Right cardiac atrium (tissue), 5 donors: ENCODE data around the gene TXNL4A. TPM values are rescaled to one million over a fixed set of nuclear protein-coding genes. Genes with fewer than 3 reads are reported as not detected.

Source experiments
- ATAC-seq, 2 donors: fragments of 200-7000 bp; cut with Tn5 transposase; one replicate each; pipeline versions ENCODE4 v1.8.0 to v1.9.1; 2020; ENCODE audit warnings: moderate library complexity in 2 of 2, mild to moderate bottlenecking in 1 of 2
- DNase-seq, 3 donors: peaks; one replicate each; pipeline ENCODE4 v3.0.0-alpha.2; 2020
- H3K27ac ChIP-seq: one replicate; pipeline ENCODE4 v1.5.1; 2013; ENCODE audit warnings: mild to moderate bottlenecking, low read length, control low read depth, moderate library complexity
- H3K27me3 ChIP-seq: one replicate; pipeline ENCODE4 v1.6.1; 2013; ENCODE audit not compliant: control insufficient read depth, insufficient read depth
- H3K4me1 ChIP-seq: one replicate; pipeline ENCODE4 v1.6.1; 2013; ENCODE audit warnings: low read length; ENCODE audit not compliant: control insufficient read depth, insufficient read depth
- H3K4me3 ChIP-seq: one replicate; pipeline ENCODE4 v1.5.1; 2013; ENCODE audit warnings: low read length, control low read depth
- H3K9me3 ChIP-seq: one replicate; pipeline ENCODE4 v1.6.1; 2013; ENCODE audit warnings: low read length; ENCODE audit not compliant: control insufficient read depth
- WGBS: extraction: QIAGEN DNeasy Blood & Tissue Kit; methylation state at CpG from one replicate; pipeline ENCODE4 v1.1.7; 2013; 5-methylcytosine and 5-hydroxymethylcytosine counted together
- intact Hi-C, 4 donors: fragments of 100-400 bp; cut with DNase I; formaldehyde crosslinking; loops; one replicate each; pipeline versions ENCODE4 v1.11.0 to v1.14.0; 2022 to 2023
- polyA plus RNA-seq: library from polyadenylated mRNA; stranded (reverse); fragments of 200-250 nt; gene quantifications from one replicate; pipeline ENCODE4 v1.2.3, GENCODE V29; 2013
- total RNA-seq, 4 donors: library from RNA; stranded (reverse); fragmentation: NEBNext Ultra II Directional; extraction: Animal tissue kit (Norgen Biotek cat#: 25700); gene quantifications; one replicate each; pipeline ENCODE4 v1.2.1, GENCODE V29; 2021
- donor health status: healthy with polysubstance abuse.
- donor health status: DM: no; HTN: yes; CAD: no.
- donor health status: DM: no; HTN: no; CAD: no.
- donor health status: DM: no; HTN: yes; CAD: no; lungs with severe emphysema.
- donor health status: DM: yes; HTN: yes; CAD: no.

Gene TXNL4A
- total and polyA plus RNA-seq, 5 donors: 69.7 to 104 (median 91.9) TPM

- Histone ChIP-seq H3K4me3 (no peak overlapping the region), H3K27me3 (no peaks in the 10 kb centered on the region), H3K4me1 (peaks cover 3% of the 10 kb centered on the region), H3K9me3 (no peaks in the 10 kb centered on the region), H3K27ac (no peak overlapping the region)
- peak in 2 of 3 donors; percentile 6 to 7 for DNase-seq
- no peak for ATAC-seq
- intact Hi-C loops: loop anchor here in 1 of 4 donors (10.0 kb wide), 1 partner anchor 216 kb away; no protein-coding TSS in a partner anchor
- over 99% methylated on average over 9 of the region's 9 CpGs for WGBS
These were observed 59.8 kb downstream of the TXNL4A start for GRCh38 chr18:79928563-79928960.

GRCh38 chr18:79927607-79928562 is 60.5 kb downstream of the TXNL4A start:
- no peak overlapping the region for H3K4me3 ChIP-seq
- ATAC-seq: no peak
- peaks cover 3% of the 10 kb centered on the region for H3K4me1 ChIP-seq
- no peaks in the 10 kb centered on the region for H3K27me3 ChIP-seq
- no peak overlapping the region for H3K27ac ChIP-seq
- peak in 1 of 3 donors; percentile 8 for DNase-seq
- intact Hi-C loops: loop anchor here in 1 of 4 donors (10.0 kb wide), 1 partner anchor 217 kb away; no protein-coding TSS in a partner anchor
- no peaks in the 10 kb centered on the region for H3K9me3 ChIP-seq
- WGBS: 94% methylated on average over 25 of the region's 25 CpGs

- WGBS: 92% methylated on average over 21 of the region's 21 CpGs
- Histone ChIP-seq H3K9me3 (no peaks in the 10 kb centered on the region), H3K27me3 (no peaks in the 10 kb centered on the region), H3K27ac (no peak overlapping the region), H3K4me3 (no peak overlapping the region), H3K4me1 (peaks cover 3% of the 10 kb centered on the region)
- ATAC-seq (no peak), DNase-seq (peak in 1 of 3 donors; percentile 5)
- intact Hi-C loops: loop anchor here in 1 of 4 donors (10.0 kb wide), 1 partner anchor 218 kb away; no protein-coding TSS in a partner anchor
These were observed 61.4 kb downstream of the TXNL4A start for GRCh38 chr18:79926715-79927606.

GRCh38 chr18:79926306-79926705 is 62.1 kb downstream of the TXNL4A start:
- Histone ChIP-seq H3K4me3 (no peak overlapping the region), H3K4me1 (peaks cover 3% of the 10 kb centered on the region), H3K9me3 (no peaks in the 10 kb centered on the region), H3K27me3 (no peaks in the 10 kb centered on the region), H3K27ac (no peak overlapping the region)
- ATAC-seq: no peak
- peak in 1 of 3 donors; percentile 11 for DNase-seq
- WGBS: 94% methylated on average over 11 of the region's 11 CpGs
- intact Hi-C loops: loop anchor here in 1 of 4 donors (10.0 kb wide), 1 partner anchor 218 kb away; no protein-coding TSS in a partner anchor

- ATAC-seq (peak; percentile 75 to 79), DNase-seq (peak; percentile 36 to 79 (median 53))
- 51% methylated on average over 25 of the region's 25 CpGs for WGBS
- intact Hi-C loops: loop anchor here in 1 of 4 donors (10.0 kb wide), 1 partner anchor 220 kb away; no protein-coding TSS in a partner anchor
- Histone ChIP-seq H3K4me3 (no peak overlapping the region), H3K27me3 (no peaks in the 10 kb centered on the region), H3K9me3 (no peaks in the 10 kb centered on the region), H3K27ac (no peak overlapping the region), H3K4me1 (peaks cover 3% of the 10 kb centered on the region)
These were observed 63.3 kb downstream of the TXNL4A start for GRCh38 chr18:79924814-79925731.

GRCh38 chr18:79923896-79924585 is 64.3 kb downstream of the TXNL4A start:
- intact Hi-C loops: loop anchor here in 1 of 4 donors (10.0 kb wide), 1 partner anchor 221 kb away; no protein-coding TSS in a partner anchor
- H3K27me3 ChIP-seq: no peaks in the 10 kb centered on the region
- H3K27ac ChIP-seq: no peak overlapping the region
- no peak overlapping the region for H3K4me3 ChIP-seq
- no peaks in the 10 kb centered on the region for H3K9me3 ChIP-seq
- no peak for ATAC-seq
- 97% methylated on average over 26 of the region's 26 CpGs for WGBS
- no peak for DNase-seq
- H3K4me1 ChIP-seq: peaks cover 3% of the 10 kb centered on the region

- no peaks in the 10 kb centered on the region for H3K9me3 ChIP-seq
- H3K27ac ChIP-seq: no peak overlapping the region
- ATAC-seq (no peak), DNase-seq (peak in 2 of 3 donors; percentile 9 to 56)
- no peak overlapping the region for H3K4me3 ChIP-seq
- no peaks in the 10 kb centered on the region for H3K27me3 ChIP-seq
- H3K4me1 ChIP-seq: peaks cover 3% of the 10 kb centered on the region
- intact Hi-C loops: loop anchor here in 1 of 4 donors (10.0 kb wide), 1 partner anchor 222 kb away; no protein-coding TSS in a partner anchor
- 83% methylated on average over 17 of the region's 17 CpGs for WGBS
These were observed 65.4 kb downstream of the TXNL4A start for GRCh38 chr18:79922971-79923411.

- intact Hi-C loops: loop anchor here in 1 of 4 donors (10.0 kb wide), 1 partner anchor 223 kb away; no protein-coding TSS in a partner anchor
- WGBS: 98% methylated on average over 24 of the region's 24 CpGs
- ATAC-seq (no peak), DNase-seq (peak in 1 of 3 donors; percentile 3)
- no peak overlapping the region for H3K4me3 ChIP-seq
- H3K27me3 ChIP-seq: no peaks in the 10 kb centered on the region
- no peaks in the 10 kb centered on the region for H3K9me3 ChIP-seq
- peaks cover 3% of the 10 kb centered on the region for H3K4me1 ChIP-seq
- no peak overlapping the region for H3K27ac ChIP-seq
These were observed 66.1 kb downstream of the TXNL4A start for GRCh38 chr18:79921984-79922965.
